HepG2 (cell line): ENCODE measurements around the gene HACL1.

Source experiments
- CEBPB ChIP-seq: IDR thresholded peaks from 2 replicates; pipeline ENCODE4 v1.6.1; 2011; ENCODE audit warnings: low read depth, low read length, improper control_type of control experiment, borderline replicate concordance
- ETV6 ChIP-seq: sonication (generic); formaldehyde crosslinking; conservative IDR thresholded peaks from 2 replicates; pipeline ENCODE4 v1.4.0; 2020; ENCODE audit warnings: missing genetic modification reagents
- FOXA1 ChIP-seq, 2 experiments: fragments of 450-650 bp in 1 of 2; sonication (generic) in 1 of 2; formaldehyde crosslinking in 1 of 2; IDR thresholded peaks; 2 replicates each; pipeline versions ENCODE4 v1.4.0 to v1.6.1; 2016 to 2020; ENCODE audit warnings: missing genetic modification reagents in 1 of 2
- GABPB1 ChIP-seq: IDR thresholded peaks from 2 replicates; pipeline ENCODE4 v1.6.1; 2016; ENCODE audit warnings: mild to moderate bottlenecking, missing genetic modification reagents, moderate library complexity, missing compliant biosample characterization
- NFYC ChIP-seq: IDR thresholded peaks from 2 replicates; pipeline ENCODE4 v1.6.1; 2016; ENCODE audit warnings: missing genetic modification reagents, missing compliant biosample characterization
- NR3C1 ChIP-seq: sonication (generic); formaldehyde crosslinking; IDR thresholded peaks from 2 replicates; pipeline ENCODE4 v1.4.0; 2020; ENCODE audit warnings: missing genetic modification reagents
- PBX3 ChIP-seq: sonication (generic); formaldehyde crosslinking; IDR thresholded peaks from 2 replicates; pipeline ENCODE4 v1.8.1; 2023; ENCODE audit warnings: missing genetic modification reagents, inconsistent platforms, borderline replicate concordance
- POLR2A ChIP-seq, 2 experiments: IDR thresholded peaks; 2 replicates each; pipeline ENCODE4 v1.6.1; 2011; ENCODE audit warnings: low read depth in 2 of 2, low read length in 2 of 2, mild to moderate bottlenecking in 1 of 2, moderate library complexity in 1 of 2; ENCODE audit not compliant: insufficient read depth in 1 of 2
- SIN3A ChIP-seq: IDR thresholded peaks from 2 replicates; pipeline ENCODE4 v1.6.1; 2011; ENCODE audit warnings: low read depth, mild to moderate bottlenecking, control low read depth, low read length, borderline replicate concordance
- TRAFD1 ChIP-seq: sonication (generic); formaldehyde crosslinking; IDR thresholded peaks from 2 replicates; pipeline ENCODE4 v1.5.1; 2020; ENCODE audit warnings: missing genetic modification reagents, mild to moderate bottlenecking, borderline replicate concordance
- XBP1 ChIP-seq: sonication (generic); formaldehyde crosslinking; IDR thresholded peaks from 2 replicates; pipeline ENCODE4 v1.5.0; 2020; ENCODE audit warnings: missing genetic modification reagents
- ZNF101 ChIP-seq: sonication (generic); formaldehyde crosslinking; IDR thresholded peaks from 2 replicates; pipeline ENCODE4 v1.4.0; 2020; ENCODE audit warnings: mild to moderate bottlenecking, low read depth, missing genetic modification reagents, borderline replicate concordance
- ZSCAN20 ChIP-seq: sonication (generic); formaldehyde crosslinking; IDR thresholded peaks from 2 replicates; pipeline ENCODE4 v1.4.0; 2020; ENCODE audit warnings: missing genetic modification reagents, mild to moderate bottlenecking, borderline replicate concordance
- TF ChIP-seq, protein P1 (sequence below): sonication (generic); formaldehyde crosslinking; IDR thresholded peaks from 2 replicates; pipeline ENCODE4 v1.5.1; 2020; ENCODE audit warnings: missing genetic modification reagents, mild to moderate bottlenecking, borderline replicate concordance

- TF ChIP-seq POLR2A (IDR thresholded peaks at IDR 0.05; ENCODE audit: insufficient read depth in 1 of 2, low read depth in 2 of 2, low read length in 2 of 2), result no peak
- TF ChIP-seq ETV6 (CRISPR knock-in tag), result no peak
- no peak for TF ChIP-seq GABPB1 (CRISPR knock-in tag)
- TF ChIP-seq, protein P1, sequence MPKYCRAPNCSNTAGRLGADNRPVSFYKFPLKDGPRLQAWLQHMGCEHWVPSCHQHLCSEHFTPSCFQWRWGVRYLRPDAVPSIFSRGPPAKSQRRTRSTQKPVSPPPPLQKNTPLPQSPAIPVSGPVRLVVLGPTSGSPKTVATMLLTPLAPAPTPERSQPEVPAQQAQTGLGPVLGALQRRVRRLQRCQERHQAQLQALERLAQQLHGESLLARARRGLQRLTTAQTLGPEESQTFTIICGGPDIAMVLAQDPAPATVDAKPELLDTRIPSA (CRISPR knock-in tag), result no peak
- no peak for TF ChIP-seq ZSCAN20 (CRISPR knock-in tag)
- no peak for TF ChIP-seq FOXA1 (IDR thresholded peaks at IDR 0.05)
- TF ChIP-seq FOXA1 (CRISPR knock-in tag; IDR thresholded peaks at IDR 0.05), result no peak
- TF ChIP-seq NFYC, result no peak
- no peak for TF ChIP-seq PBX3
- no peak for TF ChIP-seq CEBPB
- TF ChIP-seq SIN3A, result no peak
- TF ChIP-seq TRAFD1 (CRISPR knock-in tag), result no peak
- TF ChIP-seq NR3C1 (CRISPR knock-in tag), result no peak
- TF ChIP-seq XBP1 (CRISPR knock-in tag), result no peak
- TF ChIP-seq ZNF101 (CRISPR knock-in tag), result no peak
These were observed 23.0 kb downstream of the HACL1 start for GRCh38 chr3:15578289-15578867.
